Naive thymus-derived CD8-positive, alpha-beta T cell (primary cell): ENCODE data around the gene SUSD4. TPM values are rescaled to one million over a fixed set of nuclear protein-coding genes. Genes with fewer than 3 reads are reported as not detected.
A peak's percentile ranks its signal among the peaks of the same experiment; 100 is the strongest.

Experiments
- ATAC-seq, 2 donors: fragments of 150-1000 bp; cut with Tn5 transposase in 1 of 2; sonication (Bioruptor Pico), chemical (Tn5 transposase) in 1 of 2; 1 replicate in 1 of 2; 2 replicates in 1 of 2; pipeline ENCODE4 v1.10.0; 2021; ENCODE audit warnings: mild to moderate bottlenecking in 2 of 2, moderate library complexity in 2 of 2
- POLR2A ChIA-PET: fragments of 350-600 bp; sonication (Branson Sonifier 250); formaldehyde crosslinking; loops from one replicate; lab custom pipeline; 2021; ENCODE audit warnings: antibody characterized with exemption; lab: Charles Lee
- DNase-seq, 10 donors: peaks; one replicate each; pipeline versions ENCODE4 v3.0.0 to v3.0.0-alpha.2; 2020 to 2022
- H3K27ac Mint-ChIP-seq, 10 donors: one replicate each; pipeline ENCODE4 v1.8.0; 2020 to 2022; ENCODE audit warnings: mild to moderate bottlenecking in 10 of 10, mixed read lengths in 10 of 10, moderate library complexity in 4 of 10, inconsistent platforms in 1 of 10
- H3K27me3 Mint-ChIP-seq, 5 donors: one replicate each; pipeline ENCODE4 v1.8.0; 2021 to 2022; ENCODE audit warnings: mixed read lengths in 5 of 5
- H3K36me3 Mint-ChIP-seq, 3 donors: one replicate each; pipeline ENCODE4 v1.8.0; 2020 to 2022; ENCODE audit warnings: mixed read lengths in 3 of 3, mild to moderate bottlenecking in 2 of 3, inconsistent platforms in 1 of 3
- H3K4me1 Mint-ChIP-seq, 4 donors: one replicate each; pipeline ENCODE4 v1.8.0; 2021 to 2022; ENCODE audit warnings: mixed read lengths in 4 of 4
- H3K4me3 Mint-ChIP-seq, 10 donors: one replicate each; pipeline ENCODE4 v1.8.0; 2020 to 2022; ENCODE audit warnings: mild to moderate bottlenecking in 10 of 10, mixed read lengths in 10 of 10, moderate library complexity in 6 of 10, inconsistent platforms in 1 of 10
- H3K9me3 Mint-ChIP-seq, 9 donors: one replicate each; pipeline ENCODE4 v1.8.0; 2020 to 2022; ENCODE audit warnings: mixed read lengths in 9 of 9, mild to moderate bottlenecking in 3 of 9, inconsistent platforms in 1 of 9, moderate library complexity in 1 of 9
- polyA plus RNA-seq, 3 donors: library from polyadenylated mRNA; unstranded; fragments of 300-500 nt; fragmentation: Illumina TruSeq; gene quantifications; one replicate each; pipeline ENCODE4 v1.2.3, GENCODE V29; 2021
- total RNA-seq, 8 experiments: library from RNA in 2 of 8; stranded (reverse) in 2 of 8; gene quantifications; one replicate each; pipeline ENCODE4 v1.2.3 and lab custom pipeline; 2021 to 2026

The SUSD4 gene
- total and polyA plus RNA-seq, 5 experiments from 2014 or later, result 0.52 to 7.8 (median 2.6) TPM

DNA sequence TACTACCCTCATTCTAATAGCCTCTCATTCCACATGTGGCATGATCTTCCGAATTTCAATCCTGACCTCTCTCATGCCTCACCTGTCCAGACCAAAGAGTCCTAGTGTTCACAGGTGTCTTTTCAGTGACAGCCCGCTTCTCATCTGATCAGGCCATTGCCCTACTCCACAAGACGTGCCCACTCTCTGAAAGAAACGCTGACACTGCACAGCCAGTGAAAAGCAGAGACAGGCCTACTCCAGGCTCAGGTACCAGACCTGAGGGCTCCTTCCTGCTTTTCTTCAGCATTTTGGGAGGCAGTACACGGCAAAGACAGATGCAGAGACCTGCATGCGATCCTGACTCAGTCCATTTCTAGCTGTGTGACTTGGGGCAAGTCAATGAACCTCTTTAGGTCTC lies 43.0 kb downstream of the SUSD4 start:
- no peak overlapping the region for H3K4me3 Mint-ChIP-seq
- POLR2A ChIA-PET, result no interaction called here
- peaks cover 0 to 3% (median 0%) of the 10 kb centered on the region in 3 donors for H3K36me3 Mint-ChIP-seq
- peaks cover 16 to 36% (median 25%) of the 10 kb centered on the region in 4 donors for H3K4me1 Mint-ChIP-seq
- no peaks in the 10 kb centered on the region for H3K27me3 Mint-ChIP-seq
- H3K27ac Mint-ChIP-seq, result peak overlapping the region in 1 of 10 donors; percentile 52
- DNase-seq (no peak), ATAC-seq (no peak)
- H3K9me3 Mint-ChIP-seq, result peaks cover 0 to 2% (median 0%) of the 10 kb centered on the region in 9 donors

DNA sequence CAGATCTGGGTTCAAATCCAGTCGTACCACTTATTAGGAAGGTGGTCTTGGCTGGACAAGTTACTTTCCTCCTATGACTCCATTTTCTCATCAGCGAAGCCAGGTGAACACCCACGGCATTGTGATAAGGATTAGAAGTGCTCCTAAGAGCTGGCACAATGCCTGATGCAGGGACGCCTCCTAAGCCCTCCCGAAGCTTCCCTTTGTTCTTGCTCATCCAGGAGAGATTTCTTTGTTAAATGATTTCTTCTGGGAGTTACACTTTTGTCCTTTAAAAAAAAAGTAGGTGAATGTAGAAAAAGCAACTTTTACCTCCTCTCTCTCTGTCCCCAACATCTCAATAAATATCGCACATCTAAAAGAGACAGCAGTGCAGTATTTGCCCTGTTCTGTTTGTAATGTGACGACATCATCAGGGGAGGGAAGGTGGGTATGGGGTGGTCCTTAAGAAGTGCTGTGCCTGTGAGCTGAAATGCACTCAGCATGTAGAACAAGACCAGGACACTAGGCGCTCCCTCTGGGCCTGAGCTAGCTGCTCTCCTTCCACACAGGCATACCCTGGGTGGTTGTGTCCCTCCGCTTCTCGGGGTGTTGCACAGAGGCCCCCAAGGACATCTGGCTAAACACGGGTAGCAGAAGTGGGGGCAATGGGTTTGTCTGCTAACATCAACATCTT lies 43.9 kb downstream of the SUSD4 start:
- no peaks in the 10 kb centered on the region for H3K27me3 Mint-ChIP-seq
- ATAC-seq (no peak), DNase-seq (no peak)
- peak overlapping the region in 1 of 10 donors; percentile 6 for H3K27ac Mint-ChIP-seq
- peaks cover 0 to 2% (median 0%) of the 10 kb centered on the region in 9 donors for H3K9me3 Mint-ChIP-seq
- H3K4me3 Mint-ChIP-seq, result no peak overlapping the region
- POLR2A ChIA-PET, result interaction anchor here (0.5 to 0.6 kb wide), 2 partner anchors 212 to 625 kb away, joined by 3 to 4 read pairs; no protein-coding TSS in a partner anchor
- H3K36me3 Mint-ChIP-seq, result peaks cover 0 to 3% (median 0%) of the 10 kb centered on the region in 3 donors
- peaks cover 21 to 43% (median 30%) of the 10 kb centered on the region in 4 donors for H3K4me1 Mint-ChIP-seq

DNA sequence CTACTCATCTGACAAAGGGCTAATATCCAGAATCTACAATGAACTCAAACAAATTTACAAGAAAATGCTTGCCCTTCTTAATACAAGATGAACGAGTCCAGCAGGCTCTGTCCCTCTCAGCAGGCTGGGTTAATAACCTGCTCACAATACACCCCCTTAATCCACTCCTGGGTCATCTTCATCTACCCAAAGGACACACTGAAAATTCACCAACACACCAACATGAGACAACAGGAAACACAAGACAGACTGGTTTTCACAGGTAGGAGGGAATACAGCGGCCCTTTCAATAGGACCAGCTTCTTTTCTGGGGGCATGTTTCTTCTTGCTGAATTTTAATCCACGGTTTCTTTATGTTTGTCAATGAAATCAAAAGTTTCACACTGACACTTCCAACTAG lies 44.6 kb downstream of the SUSD4 start:
- Mint-ChIP-seq H3K4me1 (peaks cover 21 to 40% (median 28%) of the 10 kb centered on the region in 4 donors), H3K9me3 (peaks cover 0 to 2% (median 0%) of the 10 kb centered on the region in 9 donors), H3K27me3 (no peaks in the 10 kb centered on the region), H3K4me3 (no peak overlapping the region), H3K36me3 (peaks cover 0 to 3% (median 0%) of the 10 kb centered on the region in 3 donors), H3K27ac (peak overlapping the region in 1 of 10 donors; percentile 6)
- ATAC-seq (no peak), DNase-seq (no peak)
- POLR2A ChIA-PET, result interaction anchor here (0.5 to 0.6 kb wide), 2 partner anchors 212 to 625 kb away, joined by 3 to 4 read pairs; no protein-coding TSS in a partner anchor

DNA sequence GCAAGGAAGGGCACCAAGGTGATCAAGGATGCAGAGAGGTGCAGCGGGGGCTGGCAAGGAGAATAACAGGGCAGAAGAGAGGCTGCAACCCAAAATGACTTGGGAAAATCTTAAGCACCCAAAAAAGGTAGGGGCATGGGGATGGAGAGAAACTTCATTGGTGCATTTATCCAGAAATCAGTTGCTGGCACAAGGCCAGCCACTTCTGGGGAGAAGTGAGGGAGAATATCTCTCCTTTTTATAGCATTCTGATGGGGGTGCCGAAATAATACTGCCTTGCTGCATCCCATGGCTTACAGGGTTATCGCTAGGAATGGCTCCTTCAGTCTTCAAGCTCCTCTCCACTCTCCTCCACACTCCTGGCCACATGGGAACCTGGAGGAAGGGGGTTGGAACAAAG lies 47.9 kb downstream of the SUSD4 start:
- H3K27ac Mint-ChIP-seq, result no peak overlapping the region
- DNase-seq (no peak), ATAC-seq (no peak)
- POLR2A ChIA-PET, result no interaction called here
- H3K4me3 Mint-ChIP-seq, result no peak overlapping the region
- no peaks in the 10 kb centered on the region for H3K27me3 Mint-ChIP-seq
- H3K36me3 Mint-ChIP-seq, result peaks cover 0 to 3% (median 0%) of the 10 kb centered on the region in 3 donors
- peaks cover 6 to 15% (median 6%) of the 10 kb centered on the region in 4 donors for H3K4me1 Mint-ChIP-seq
- H3K9me3 Mint-ChIP-seq, result peaks cover 0 to 2% (median 0%) of the 10 kb centered on the region in 9 donors

DNA sequence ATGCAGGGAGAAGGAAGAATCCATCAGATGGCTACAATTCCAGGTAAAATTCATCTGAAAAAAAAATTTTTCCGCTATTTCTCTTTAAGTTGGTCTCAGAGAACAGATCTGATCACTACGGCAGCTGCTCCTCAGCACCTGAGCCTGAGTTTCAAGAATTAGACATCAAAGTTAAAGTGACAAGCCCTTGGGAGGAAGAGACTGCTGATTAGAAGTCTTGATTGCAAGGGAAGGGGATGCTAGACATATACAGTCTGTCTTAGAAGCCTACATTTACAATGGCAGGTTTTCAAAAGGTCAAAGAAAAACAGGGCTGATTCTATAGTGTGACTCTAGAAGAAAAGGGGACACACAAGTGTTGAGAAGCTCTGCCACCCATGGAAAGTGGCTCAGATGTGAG lies 48.3 kb downstream of the SUSD4 start:
- H3K4me3 Mint-ChIP-seq, result no peak overlapping the region
- peaks cover 6 to 11% (median 6%) of the 10 kb centered on the region in 4 donors for H3K4me1 Mint-ChIP-seq
- H3K9me3 Mint-ChIP-seq, result peaks cover 0 to 2% (median 0%) of the 10 kb centered on the region in 9 donors
- DNase-seq (no peak), ATAC-seq (no peak)
- peaks cover 0 to 3% (median 0%) of the 10 kb centered on the region in 3 donors for H3K36me3 Mint-ChIP-seq
- POLR2A ChIA-PET, result no interaction called here
- no peak overlapping the region for H3K27ac Mint-ChIP-seq
- no peaks in the 10 kb centered on the region for H3K27me3 Mint-ChIP-seq

DNA sequence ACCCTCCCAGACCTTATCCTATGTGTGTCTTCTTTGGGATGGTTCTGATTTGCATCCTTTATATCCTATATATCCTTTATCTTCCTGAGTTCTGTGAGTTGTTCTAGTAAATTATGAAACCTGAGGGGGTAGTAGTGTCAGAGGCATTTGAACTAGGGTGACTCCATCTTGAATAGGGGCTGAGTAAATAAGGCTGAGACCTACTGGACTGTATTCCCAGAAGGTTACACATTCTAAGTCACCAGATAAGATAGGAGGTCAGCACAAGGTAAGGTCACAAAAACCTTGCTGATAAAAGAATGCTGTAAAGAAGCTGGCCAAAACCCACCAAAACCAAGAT lies 50.6 kb downstream of the SUSD4 start:
- Mint-ChIP-seq H3K4me3 (no peak overlapping the region), H3K9me3 (peaks cover 0 to 2% (median 0%) of the 10 kb centered on the region in 9 donors), H3K27me3 (no peaks in the 10 kb centered on the region), H3K36me3 (peaks cover 0 to 3% (median 0%) of the 10 kb centered on the region in 3 donors), H3K4me1 (peaks cover 6 to 11% (median 6%) of the 10 kb centered on the region in 4 donors), H3K27ac (no peak overlapping the region)
- POLR2A ChIA-PET, result no interaction called here
- DNase-seq (no peak), ATAC-seq (no peak)

DNA sequence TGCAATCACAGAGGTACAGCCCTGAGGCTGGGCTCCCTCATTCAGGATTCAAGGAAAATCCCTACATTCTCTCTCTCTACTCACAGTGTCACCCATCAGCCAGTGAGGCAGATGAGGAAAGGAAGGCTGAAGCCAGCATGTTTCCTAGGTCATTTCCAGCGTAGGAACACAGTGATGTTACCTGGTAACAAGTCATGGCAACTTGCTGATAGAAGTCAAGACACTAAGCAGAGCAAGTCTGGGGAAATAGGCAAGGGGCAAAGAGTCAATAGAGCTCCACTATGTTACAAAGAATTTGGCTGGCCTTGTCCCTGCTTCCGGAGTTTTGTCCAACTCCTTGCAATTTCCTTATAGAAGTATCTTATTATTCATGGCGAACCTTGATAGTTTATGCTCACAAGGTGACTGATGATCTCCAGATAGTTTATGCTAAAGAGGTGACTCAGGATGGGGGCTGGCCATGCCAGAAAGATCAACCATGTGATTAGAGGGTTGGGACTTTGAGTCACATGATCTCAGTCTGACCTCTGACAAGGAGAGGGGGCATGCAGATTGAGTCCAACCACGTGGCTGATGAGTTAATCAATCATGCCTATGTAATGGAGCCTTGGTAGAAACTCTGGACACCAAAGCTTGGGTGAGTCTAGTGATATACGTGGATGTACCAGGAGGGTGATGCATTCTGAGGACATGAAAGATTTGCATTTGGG lies 51.1 kb downstream of the SUSD4 start:
- ATAC-seq, result no peak
- POLR2A ChIA-PET, result no interaction called here
- H3K27me3 Mint-ChIP-seq, result no peaks in the 10 kb centered on the region

DNA sequence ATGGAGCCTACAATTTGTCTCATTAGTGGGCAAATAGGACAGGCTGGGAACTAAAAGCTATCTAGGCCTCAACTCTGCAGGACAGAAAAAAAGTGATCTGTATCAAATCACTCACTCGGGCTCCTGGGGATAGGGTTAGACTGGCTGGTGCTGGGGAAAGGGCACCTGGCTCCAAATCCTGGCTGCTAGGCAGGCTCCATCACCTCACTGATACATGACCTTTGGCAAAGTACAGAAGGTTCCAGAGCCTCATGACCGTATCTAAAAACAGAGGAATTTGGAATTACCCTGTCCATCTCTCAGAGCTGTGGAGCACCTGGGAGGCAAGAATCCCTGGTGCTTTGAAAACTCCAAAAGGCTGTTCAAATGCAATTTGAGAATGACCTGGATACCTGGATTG lies 51.7 kb downstream of the SUSD4 start:
- no peak for ATAC-seq
- Mint-ChIP-seq H3K36me3 (peaks cover 0 to 2% (median 0%) of the 10 kb centered on the region in 3 donors), H3K4me3 (no peak overlapping the region), H3K9me3 (peaks cover 0 to under 1% (median 0%) of the 10 kb centered on the region in 9 donors), H3K27me3 (no peaks in the 10 kb centered on the region), H3K27ac (no peak overlapping the region), H3K4me1 (peaks cover 10 to 22% (median 14%) of the 10 kb centered on the region in 4 donors)
- POLR2A ChIA-PET, result no interaction called here
- no peak for DNase-seq

More for the DNA sequence above, 51.1 kb downstream of the SUSD4 start:
- DNase-seq, result no peak
- Mint-ChIP-seq H3K27ac (no peak overlapping the region), H3K36me3 (peaks cover 0 to 3% (median 0%) of the 10 kb centered on the region in 3 donors), H3K9me3 (peaks cover 0 to 2% (median 0%) of the 10 kb centered on the region in 9 donors), H3K4me3 (no peak overlapping the region), H3K4me1 (peaks cover 10 to 16% (median 10%) of the 10 kb centered on the region in 4 donors)

DNA sequence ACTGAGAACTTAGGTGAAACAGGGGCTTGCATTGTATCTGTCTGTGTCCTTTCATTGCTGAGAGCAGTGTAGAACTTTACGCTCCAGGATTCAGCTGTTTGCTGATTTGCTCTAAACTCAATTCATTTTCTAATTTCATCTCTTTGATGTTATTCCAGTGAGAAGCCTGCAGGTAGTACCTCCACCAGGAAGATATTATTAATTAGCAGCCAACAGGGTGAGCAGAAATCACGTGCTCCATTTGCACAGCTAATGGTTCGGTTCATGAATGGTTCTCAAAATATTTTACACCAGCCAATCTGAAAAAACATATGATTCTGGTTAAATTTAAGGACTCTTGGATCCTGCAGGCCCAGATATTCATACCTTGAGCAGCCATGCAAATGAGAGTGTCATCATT lies 52.1 kb downstream of the SUSD4 start:
- POLR2A ChIA-PET, result no interaction called here
- ATAC-seq, result no peak
- peaks cover 0 to 2% (median 0%) of the 10 kb centered on the region in 3 donors for H3K36me3 Mint-ChIP-seq

DNA sequence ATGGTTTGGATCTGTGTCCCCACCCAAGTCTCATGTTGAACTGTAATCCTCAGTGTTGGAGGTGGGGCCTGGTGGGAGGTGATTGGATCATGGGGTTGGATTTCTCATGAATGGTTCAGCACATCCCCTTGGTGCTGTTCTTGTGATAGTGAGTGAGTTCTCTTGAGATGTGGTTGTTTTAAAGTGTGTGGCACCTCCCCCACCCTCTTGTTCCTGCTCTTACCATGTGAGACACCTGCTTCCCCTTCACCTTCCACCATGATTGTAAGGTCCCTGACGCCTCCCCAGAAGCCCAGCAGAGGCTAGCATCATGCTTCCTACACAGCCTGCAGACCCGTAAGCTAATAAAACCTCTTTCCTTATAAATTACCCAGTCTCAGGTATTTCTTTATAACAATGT lies 55.8 kb downstream of the SUSD4 start:
- Mint-ChIP-seq H3K9me3 (peaks cover 0 to 5% (median 2%) of the 10 kb centered on the region in 9 donors), H3K4me1 (peaks cover 4 to 15% (median 8%) of the 10 kb centered on the region in 4 donors), H3K4me3 (peak overlapping the region in 1 of 10 donors; percentile 23), H3K27ac (peak overlapping the region in 1 of 10 donors; percentile 4), H3K27me3 (no peaks in the 10 kb centered on the region), H3K36me3 (no peaks in the 10 kb centered on the region)
- POLR2A ChIA-PET, result no interaction called here
- ATAC-seq (peak in 1 of 2 donors; percentile 71), DNase-seq (peak in 3 of 10 donors; percentile 10 to 40 (median 27))

More for the DNA sequence above, 52.1 kb downstream of the SUSD4 start:
- Mint-ChIP-seq H3K27me3 (no peaks in the 10 kb centered on the region), H3K4me1 (peaks cover 10 to 24% (median 15%) of the 10 kb centered on the region in 4 donors), H3K4me3 (no peak overlapping the region), H3K27ac (no peak overlapping the region), H3K9me3 (no peaks in the 10 kb centered on the region)
- DNase-seq, result no peak

DNA sequence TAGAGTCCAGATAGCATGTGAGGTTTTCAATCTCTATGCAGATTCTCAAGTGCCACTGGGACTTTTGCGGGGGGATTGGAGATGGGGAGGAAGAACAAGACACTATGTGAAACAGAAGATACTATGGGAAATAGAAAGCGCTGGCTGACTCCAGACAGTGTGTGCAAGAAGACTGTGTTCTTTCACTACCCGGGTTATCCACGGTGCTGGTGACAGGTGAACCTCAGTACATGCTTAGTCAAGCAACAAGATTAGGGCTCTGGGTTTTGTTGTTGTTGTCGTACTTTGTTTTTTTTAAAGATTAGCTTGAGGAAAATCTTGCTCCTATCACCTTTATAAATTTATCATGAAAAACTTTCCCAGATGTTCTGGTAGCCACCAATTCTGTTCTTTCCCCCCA lies 56.4 kb downstream of the SUSD4 start:
- Mint-ChIP-seq H3K4me3 (no peak overlapping the region), H3K27ac (no peak overlapping the region), H3K9me3 (peaks cover 0 to 5% (median 2%) of the 10 kb centered on the region in 9 donors), H3K4me1 (peaks cover 5 to 20% (median 9%) of the 10 kb centered on the region in 4 donors), H3K36me3 (no peaks in the 10 kb centered on the region), H3K27me3 (no peaks in the 10 kb centered on the region)
- POLR2A ChIA-PET, result no interaction called here
- ATAC-seq (no peak), DNase-seq (no peak)

DNA sequence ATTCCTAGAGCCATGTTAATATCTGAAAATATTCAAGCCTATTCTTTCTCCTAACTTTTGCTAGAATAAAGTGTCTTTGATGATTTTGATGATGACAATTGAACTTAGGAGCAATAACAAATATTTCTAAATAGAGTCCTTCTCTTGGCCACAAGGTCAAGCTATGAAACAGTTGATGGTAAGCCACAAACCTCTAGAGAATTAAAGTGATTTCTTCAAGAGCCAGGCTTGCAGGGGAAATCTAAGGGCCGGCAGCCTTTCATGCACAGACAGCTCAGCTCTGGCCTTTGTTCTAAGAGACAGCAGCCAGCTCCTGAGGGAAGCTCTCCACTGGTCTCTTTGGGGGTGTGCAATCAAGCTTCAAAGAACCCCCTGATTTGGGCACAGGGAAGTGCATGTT lies 59.0 kb downstream of the SUSD4 start:
- no peaks in the 10 kb centered on the region for H3K27me3 Mint-ChIP-seq

More for the DNA sequence above, 59.0 kb downstream of the SUSD4 start:
- H3K4me1 Mint-ChIP-seq, result peaks cover 19 to 45% (median 32%) of the 10 kb centered on the region in 4 donors
- H3K9me3 Mint-ChIP-seq, result peaks cover 0 to 5% (median 2%) of the 10 kb centered on the region in 9 donors
- no peak overlapping the region for H3K27ac Mint-ChIP-seq
- POLR2A ChIA-PET, result no interaction called here
- no peak overlapping the region for H3K4me3 Mint-ChIP-seq
- no peak for DNase-seq
- ATAC-seq, result no peak
- no peaks in the 10 kb centered on the region for H3K36me3 Mint-ChIP-seq
